Muscle layer of duodenum (tissue), 2 donors: ENCODE results near the gene SHF.
"Not testable (repeated sequence)": the region's sequence is repeated elsewhere in the genome, so short reads cannot be mapped to it uniquely, and the experiment has no call there.

Experiments
- H3K27ac ChIP-seq: one replicate; pipeline ENCODE4 v1.7.0; 2013; ENCODE audit warnings: mild to moderate bottlenecking, low read length
- H3K27me3 ChIP-seq: one replicate; pipeline ENCODE4 v1.7.0; 2013; ENCODE audit warnings: low read depth, mild to moderate bottlenecking, control low read depth, low read length
- H3K36me3 ChIP-seq, 2 donors: one replicate each; pipeline ENCODE4 v1.7.0; 2013; ENCODE audit warnings: low read length in 2 of 2, control low read depth in 1 of 2, mild to moderate bottlenecking in 1 of 2; ENCODE audit not compliant: insufficient read depth in 2 of 2, control insufficient read depth in 1 of 2
- H3K4me1 ChIP-seq, 2 donors: one replicate each; pipeline ENCODE4 v1.7.0; 2013; ENCODE audit warnings: low read length in 2 of 2, mild to moderate bottlenecking in 2 of 2, control low read depth in 1 of 2, moderate library complexity in 1 of 2; ENCODE audit not compliant: insufficient read depth in 2 of 2, control insufficient read depth in 1 of 2
- H3K4me3 ChIP-seq, 2 donors: one replicate each; pipeline ENCODE4 v1.7.0; 2013; ENCODE audit warnings: low read length in 2 of 2, low read depth in 1 of 2, mild to moderate bottlenecking in 1 of 2
- H3K9me3 ChIP-seq, 2 donors: one replicate each; pipeline ENCODE4 v1.7.0; 2013; ENCODE audit warnings: low read length in 2 of 2, control low read depth in 1 of 2, mild to moderate bottlenecking in 1 of 2; ENCODE audit not compliant: control insufficient read depth in 1 of 2
- donor health status: healthy.

Gene SHF

GRCh38 chr15:45187894-45188830 is at the start of gene SHF:
TSS of gene SHF (minus strand) at chr15:45187966. CDS start at chr15:45187951, 15 bp downstream.
- Histone ChIP-seq H3K27me3 (no peaks in the 10 kb centered on the region), H3K27ac (peak within 1 kb of the TSS; percentile 39), H3K36me3 (no peaks in the 10 kb centered on the region), H3K9me3 (no peaks in the 10 kb centered on the region), H3K4me1 (peaks cover 0 to 6% of the 10 kb centered on the region in 2 donors), H3K4me3 (peak within 1 kb of the TSS; percentile 69 to 86)

- H3K36me3 ChIP-seq, H3K4me1 ChIP-seq, H3K4me3 ChIP-seq, H3K27me3 ChIP-seq, H3K27ac ChIP-seq: not testable (repeated sequence)
- H3K9me3 ChIP-seq: peaks cover 12 to 36% of the 10 kb centered on the region in 2 donors
Observed at GRCh38 chr15:45236806-45237205, 49.0 kb upstream of the SHF start.

- no peaks in the 10 kb centered on the region for H3K27me3 ChIP-seq
- no peak overlapping the region for H3K27ac ChIP-seq
- H3K4me1 ChIP-seq: no peaks in the 10 kb centered on the region
- peaks cover 0 to 18% of the 10 kb centered on the region in 2 donors for H3K9me3 ChIP-seq
- no peaks in the 10 kb centered on the region for H3K36me3 ChIP-seq
- no peak overlapping the region for H3K4me3 ChIP-seq
Observed at GRCh38 chr15:45234562-45235235, 46.9 kb upstream of the SHF start.

GRCh38 chr15:45231864-45232562 is 44.2 kb upstream of the SHF start:
- H3K27ac ChIP-seq: no peak overlapping the region
- H3K36me3 ChIP-seq: no peaks in the 10 kb centered on the region

GRCh38 chr15:45231132-45231531 is 43.4 kb upstream of the SHF start:
- peak overlapping the region; percentile 53 for H3K27ac ChIP-seq

More at GRCh38 chr15:45231864-45232562, 44.2 kb upstream of the SHF start:
- no peaks in the 10 kb centered on the region for H3K27me3 ChIP-seq
- peaks cover 0 to 9% of the 10 kb centered on the region in 2 donors for H3K9me3 ChIP-seq
- H3K4me1 ChIP-seq: no peaks in the 10 kb centered on the region
- no peak overlapping the region for H3K4me3 ChIP-seq

GRCh38 chr15:45230245-45230965 is 42.6 kb upstream of the SHF start:
- no peaks in the 10 kb centered on the region for H3K36me3 ChIP-seq
- H3K4me1 ChIP-seq: no peaks in the 10 kb centered on the region
- H3K27ac ChIP-seq: peak overlapping the region; percentile 53
- no peak overlapping the region for H3K4me3 ChIP-seq
- no peaks in the 10 kb centered on the region for H3K27me3 ChIP-seq
- peaks cover 0 to 4% of the 10 kb centered on the region in 2 donors for H3K9me3 ChIP-seq

More at GRCh38 chr15:45231132-45231531, 43.4 kb upstream of the SHF start:
- Histone ChIP-seq H3K27me3 (no peaks in the 10 kb centered on the region), H3K9me3 (peaks cover 0 to 7% of the 10 kb centered on the region in 2 donors), H3K4me1 (no peaks in the 10 kb centered on the region), H3K36me3 (no peaks in the 10 kb centered on the region), H3K4me3 (no peak overlapping the region)

- Histone ChIP-seq H3K27ac (no peak overlapping the region), H3K36me3 (no peaks in the 10 kb centered on the region), H3K4me3 (no peak overlapping the region), H3K27me3 (no peaks in the 10 kb centered on the region), H3K9me3 (no peaks in the 10 kb centered on the region), H3K4me1 (no peaks in the 10 kb centered on the region)
Observed at GRCh38 chr15:45228931-45229330, 41.2 kb upstream of the SHF start.

GRCh38 chr15:45225506-45226273 is 37.9 kb upstream of the SHF start:
- H3K9me3 ChIP-seq: no peaks in the 10 kb centered on the region
- H3K36me3 ChIP-seq: no peaks in the 10 kb centered on the region
- H3K4me3 ChIP-seq: no peak overlapping the region
- no peak overlapping the region for H3K27ac ChIP-seq
- H3K4me1 ChIP-seq: no peaks in the 10 kb centered on the region
- H3K27me3 ChIP-seq: no peaks in the 10 kb centered on the region

- Histone ChIP-seq H3K27ac (no peak overlapping the region), H3K9me3 (no peaks in the 10 kb centered on the region), H3K4me3 (no peak overlapping the region), H3K4me1 (no peaks in the 10 kb centered on the region), H3K36me3 (no peaks in the 10 kb centered on the region), H3K27me3 (no peaks in the 10 kb centered on the region)
Observed at GRCh38 chr15:45224621-45225217, 37.0 kb upstream of the SHF start.

GRCh38 chr15:45221967-45222366 is 34.2 kb upstream of the SHF start:
- Histone ChIP-seq H3K9me3 (no peaks in the 10 kb centered on the region), H3K4me3 (no peak overlapping the region), H3K27ac (no peak overlapping the region), H3K4me1 (no peaks in the 10 kb centered on the region), H3K36me3 (no peaks in the 10 kb centered on the region), H3K27me3 (no peaks in the 10 kb centered on the region)
